IMR-90 (cell line): ENCODE measurements around the gene FBRSL1. TPM values are rescaled to one million over a fixed set of nuclear protein-coding genes. Genes with fewer than 3 reads are reported as not detected.

Experiments
- ATAC-seq: fragments of 200-7000 bp; cut with Tn5 transposase; 2 replicates; pipeline ENCODE4 v1.9.1; 2020; ENCODE audit warnings: low read depth, mild to moderate bottlenecking, moderate library complexity
- BruUV-seq: library from RNA; stranded (reverse); fragments of 400-500 nt; replicated peaks from 2 replicates; lab custom pipeline; 2021; lab: Mats Ljungman, UMichigan
- CTCF ChIA-PET: fragments of 300-600 bp; formaldehyde crosslinking; extraction: SDS; loops from one replicate; lab custom pipeline; 2021; ENCODE audit warnings: antibody characterized with exemption; lab: Yijun Ruan, JAX
- POLR2A ChIA-PET: fragments of 300-600 bp; sonication (Branson Sonifier 250); formaldehyde crosslinking; loops from one replicate; lab custom pipeline; 2022; ENCODE audit warnings: antibody characterized with exemption; ENCODE audit not compliant: unreplicated experiment; lab: Charles Lee
- DNase-seq: peaks from one replicate; pipeline ENCODE4 v3.0.0; 2013
- H2AFZ ChIP-seq: replicated peaks from 2 replicates; pipeline ENCODE3; 2013; ENCODE audit warnings: low read length, mild to moderate bottlenecking; ENCODE audit not compliant: poor library complexity
- H2AK5ac ChIP-seq: 2 replicates; pipeline ENCODE4 v1.6.1; 2013; ENCODE audit warnings: low read depth, low read length, inconsistent platforms
- H2AK9ac ChIP-seq: replicated peaks from 2 replicates; pipeline ENCODE3; 2013; ENCODE audit warnings: mild to moderate bottlenecking, low read depth, low read length, moderate library complexity; ENCODE audit not compliant: poor library complexity
- H2BK120ac ChIP-seq: 2 replicates; pipeline ENCODE4 v1.6.1; 2013; ENCODE audit warnings: low read depth, low read length, inconsistent platforms
- H2BK15ac ChIP-seq: 3 replicates; pipeline ENCODE4 v1.6.1; 2013; ENCODE audit warnings: low read depth, low read length, inconsistent platforms
- H2BK20ac ChIP-seq: 2 replicates; pipeline ENCODE4 v1.6.1; 2013; ENCODE audit warnings: low read depth, mild to moderate bottlenecking, inconsistent platforms, low read length, moderate library complexity
- H2BK5ac ChIP-seq: 2 replicates; pipeline ENCODE4 v1.6.1; 2013; ENCODE audit warnings: mild to moderate bottlenecking, low read depth, low read length, inconsistent platforms; ENCODE audit not compliant: poor library complexity, severe bottlenecking
- H3K14ac ChIP-seq: replicated peaks from 2 replicates; pipeline ENCODE4 v1.6.1; 2013; ENCODE audit warnings: low read depth, low read length, inconsistent platforms
- H3K18ac ChIP-seq: 2 replicates; pipeline ENCODE4 v1.6.1; 2013; ENCODE audit warnings: low read depth, low read length, control low read depth
- H3K23ac ChIP-seq: 2 replicates; pipeline ENCODE4 v1.6.1; 2013; ENCODE audit warnings: low read depth, low read length, inconsistent platforms
- H3K27ac ChIP-seq: 2 replicates; pipeline ENCODE4 v1.5.1; 2013; ENCODE audit warnings: mild to moderate bottlenecking, control low read depth, low read length; ENCODE audit not compliant: insufficient read depth
- H3K27me3 ChIP-seq: 2 replicates; pipeline ENCODE4 v1.6.1; 2013; ENCODE audit warnings: low read length; ENCODE audit not compliant: control insufficient read depth, insufficient read depth
- H3K36me3 ChIP-seq: 2 replicates; pipeline ENCODE4 v1.6.1; 2013; ENCODE audit warnings: low read length, mixed read lengths; ENCODE audit not compliant: control insufficient read depth, insufficient read depth
- H3K4ac ChIP-seq: 2 replicates; pipeline ENCODE4 v1.6.1; 2013; ENCODE audit warnings: low read depth, low read length, inconsistent platforms
- H3K4me1 ChIP-seq: 2 replicates; pipeline ENCODE4 v1.6.1; 2013; ENCODE audit warnings: low read length, mixed read lengths; ENCODE audit not compliant: control insufficient read depth, insufficient read depth
- H3K4me2 ChIP-seq: 2 replicates; pipeline ENCODE4 v1.6.1; 2013; ENCODE audit warnings: low read depth, mild to moderate bottlenecking, control low read depth, low read length, moderate library complexity
- H3K4me3 ChIP-seq: 2 replicates; pipeline ENCODE4 v1.5.1; 2013; ENCODE audit warnings: low read depth, mild to moderate bottlenecking, control low read depth, low read length, moderate library complexity; ENCODE audit not compliant: insufficient read depth
- H3K56ac ChIP-seq: 2 replicates; pipeline ENCODE4 v1.6.1; 2013; ENCODE audit warnings: low read length, inconsistent platforms; ENCODE audit not compliant: insufficient read depth; ENCODE audit errors: extremely low read depth
- H3K79me1 ChIP-seq, 2 experiments: 2 replicates each; pipeline ENCODE4 v1.6.1; 2013; ENCODE audit warnings: low read length in 2 of 2, inconsistent platforms in 1 of 2, low read depth in 1 of 2
- H3K9ac ChIP-seq: 2 replicates; pipeline ENCODE4 v1.6.1; 2013; ENCODE audit warnings: low read depth, low read length, control low read depth
- H3K9me1 ChIP-seq: 2 replicates; pipeline ENCODE4 v1.6.1; 2013; ENCODE audit warnings: low read length, inconsistent platforms; ENCODE audit not compliant: insufficient read depth
- H3K9me3 ChIP-seq: 2 replicates; pipeline ENCODE4 v1.6.1; 2013; ENCODE audit warnings: low read length; ENCODE audit not compliant: control insufficient read depth, insufficient read depth
- H4K20me1 ChIP-seq: 2 replicates; pipeline ENCODE4 v1.6.1; 2013; ENCODE audit warnings: low read length, inconsistent platforms; ENCODE audit not compliant: insufficient read depth
- H4K5ac ChIP-seq: 2 replicates; pipeline ENCODE4 v1.6.1; 2013; ENCODE audit warnings: mild to moderate bottlenecking, low read depth, low read length, control low read depth
- H4K8ac ChIP-seq, 2 experiments: 2 replicates each; pipeline ENCODE4 v1.6.1; 2013; ENCODE audit warnings: low read depth in 2 of 2, low read length in 2 of 2, control low read depth in 1 of 2, inconsistent platforms in 1 of 2
- H4K91ac ChIP-seq: 2 replicates; pipeline ENCODE4 v1.6.1; 2013; ENCODE audit warnings: low read depth, low read length, inconsistent platforms; ENCODE audit not compliant: insufficient read depth
- BHLHE40 ChIP-seq: fragments of 150-350 bp; IDR thresholded peaks from 2 replicates; pipeline ENCODE4 v1.6.1; 2016; ENCODE audit warnings: mild to moderate bottlenecking, low read depth, low read length
- CEBPB ChIP-seq: IDR thresholded peaks from 2 replicates; pipeline ENCODE4 v1.6.1; 2012; ENCODE audit warnings: low read depth, low read length, improper control_type of control experiment
- CHD1 ChIP-seq: IDR thresholded peaks from 2 replicates; pipeline ENCODE4 v1.6.1; 2012; ENCODE audit warnings: low read depth, low read length, improper control_type of control experiment
- CTCF ChIP-seq: conservative IDR thresholded peaks from 2 replicates; pipeline ENCODE4 v1.5.1; 2012; ENCODE audit warnings: mild to moderate bottlenecking, low read depth, low read length, improper control_type of control experiment
- ELK1 ChIP-seq: fragments of 150-350 bp; IDR thresholded peaks from 2 replicates; pipeline ENCODE4 v1.6.1; 2016; ENCODE audit warnings: low read depth, mild to moderate bottlenecking, low read length, moderate library complexity, borderline replicate concordance
- FOS ChIP-seq: fragments of 150-350 bp; IDR thresholded peaks from 2 replicates; pipeline ENCODE4 v1.6.1; 2016; ENCODE audit warnings: low read depth, low read length
- MAFK ChIP-seq: IDR thresholded peaks from 2 replicates; pipeline ENCODE4 v1.6.1; 2012; ENCODE audit warnings: low read depth, low read length, improper control_type of control experiment
- MAZ ChIP-seq: IDR thresholded peaks from 2 replicates; pipeline ENCODE4 v1.6.1; 2012; ENCODE audit warnings: low read depth, mild to moderate bottlenecking, low read length, improper control_type of control experiment, moderate library complexity, borderline replicate concordance
- MXI1 ChIP-seq: IDR thresholded peaks from 2 replicates; pipeline ENCODE4 v1.6.1; 2012; ENCODE audit warnings: low read depth, mild to moderate bottlenecking, low read length, moderate library complexity, borderline replicate concordance
- NFE2L2 ChIP-seq: fragments of 150-350 bp; IDR thresholded peaks from 2 replicates; pipeline ENCODE4 v1.6.1; 2016; ENCODE audit warnings: low read depth, mild to moderate bottlenecking, low read length
- POLR2A ChIP-seq: IDR thresholded peaks from 2 replicates; pipeline ENCODE4 v1.6.1; 2012; ENCODE audit warnings: mild to moderate bottlenecking, low read depth, low read length
- RAD21 ChIP-seq: IDR thresholded peaks from 2 replicates; pipeline ENCODE4 v1.6.1; 2012; ENCODE audit warnings: low read length, improper control_type of control experiment
- RCOR1 ChIP-seq: IDR thresholded peaks from 2 replicates; pipeline ENCODE4 v1.6.1; 2012; ENCODE audit warnings: mild to moderate bottlenecking, low read length, improper control_type of control experiment; ENCODE audit not compliant: insufficient replicate concordance
- RFX5 ChIP-seq: IDR thresholded peaks from 2 replicates; pipeline ENCODE4 v1.8.0; 2012; ENCODE audit warnings: low read depth, mild to moderate bottlenecking, low read length, moderate library complexity
- SMC3 ChIP-seq: fragments of 150-350 bp; IDR thresholded peaks from 2 replicates; pipeline ENCODE4 v1.6.1; 2016; ENCODE audit warnings: low read depth, mild to moderate bottlenecking, antibody characterized with exemption, low read length, moderate library complexity
- USF2 ChIP-seq: fragments of 150-350 bp; IDR thresholded peaks from 2 replicates; pipeline ENCODE4 v1.6.1; 2017; ENCODE audit warnings: mild to moderate bottlenecking, antibody characterized with exemption, low read length, low read depth
- WGBS, 2 experiments: methylation state at CpG; one replicate each; pipeline versions ENCODE4 v1.1.5 to v1.1.7; 2013; ENCODE audit warnings: missing lambda C conversion rate in 2 of 2; ENCODE audit not compliant: insufficient read length in 1 of 2; ENCODE audit errors: extremely low coverage in 2 of 2; 5-methylcytosine and 5-hydroxymethylcytosine counted together
- dilution Hi-C: fragments of 300-500 bp; cut with HindIII; formaldehyde crosslinking; loops from one replicate; pipeline ENCODE4 v1.14.3; 2018; ENCODE audit warnings: low sequenced_read_pairs; ENCODE audit not compliant: unreplicated experiment
- in situ Hi-C: fragments of 300-500 bp; cut with MboI; formaldehyde crosslinking; loops from 3 replicates; pipeline ENCODE4 v1.14.3; 2019; ENCODE audit warnings: low sequenced_read_pairs, inconsistent platforms, mixed read lengths
- intact Hi-C: fragments of 100-400 bp; cut with micrococcal nuclease; formaldehyde crosslinking; loops from 2 replicates; pipeline ENCODE4 v1.10.0; 2022
- polyA plus RNA-seq, 3 experiments: library from polyadenylated mRNA; depleted of rRNA; stranded (reverse); fragments of >200 nt; gene quantifications; 2 replicates each; pipeline ENCODE4 v1.2.3, GENCODE V29; 2012; ENCODE audit warnings: low replicate concordance in 1 of 3
- total RNA-seq: library from RNA; depleted of rRNA; stranded (reverse); fragments of >200 nt; gene quantifications from 2 replicates; pipeline ENCODE4 v1.2.3, GENCODE V29; 2012

Gene FBRSL1
- total and polyA plus RNA-seq, 2 of the 4 experiments (the other 2 are of a cell fraction): 0.36 to 10.8 TPM

- H3K36me3 ChIP-seq: no peaks in the 10 kb centered on the region
- WGBS, 2 experiments: no CpG with 5 or more reads among the region's 3 CpGs
- DNase-seq: no peak
Measured at GRCh38 chr12:132470397-132470796, 19.6 kb upstream of the FBRSL1 start.

More at GRCh38 chr12:132470397-132470796, 19.6 kb upstream of the FBRSL1 start:
- Histone ChIP-seq H4K5ac (no peak overlapping the region), H3K56ac (no peak overlapping the region), H3K79me1 (no peaks in the 10 kb centered on the region), H3K14ac (no peak overlapping the region), H4K20me1 (no peaks in the 10 kb centered on the region), H3K23ac (no peak overlapping the region), H3K9me1 (no peaks in the 10 kb centered on the region), H4K8ac (no peak overlapping the region), H2AK9ac (no peak overlapping the region), H3K27ac (no peak overlapping the region), H3K4me1 (no peaks in the 10 kb centered on the region), H2BK5ac (no peak overlapping the region), H2BK20ac (no peak overlapping the region), H2BK15ac (no peak overlapping the region), H3K9ac (no peak overlapping the region), H3K27me3 (peaks cover 3% of the 10 kb centered on the region; the same call in 1 of the 2 replicates), H2AFZ (no peak overlapping the region), H2BK120ac (no peak overlapping the region), H3K4me2 (no peak overlapping the region), H2AK5ac (no peak overlapping the region), H3K18ac (no peak overlapping the region), H3K9me3 (no peaks in the 10 kb centered on the region), H3K4me3 (no peak overlapping the region), H4K91ac (no peak overlapping the region), H3K4ac (no peak overlapping the region)
- no TSS peak for BruUV-seq
- CTCF ChIA-PET: no interaction called here
- in situ Hi-C loops: no loop called here
- ATAC-seq: no peak
- intact Hi-C loops: no loop called here
- POLR2A ChIA-PET: no interaction called here
- dilution Hi-C loops: no loop called here
- TF ChIP-seq MAFK (no peak), CTCF (no peak), SMC3 (no peak), CHD1 (no peak), BHLHE40 (no peak), RAD21 (no peak), MAZ (no peak), FOS (no peak), NFE2L2 (no peak), POLR2A (no peak), MXI1 (no peak), CEBPB (no peak), RCOR1 (no peak), ELK1 (no peak), RFX5 (no peak), USF2 (no peak)
